Activated T-helper 17 cell treated with anti-CD3 and anti-CD28 coated beads, Interleukin-2, amount 50 U/mL, for 72 hours (primary cell): ENCODE results near the gene TMEM11. TPM values are rescaled to one million over a fixed set of nuclear protein-coding genes. Genes with fewer than 3 reads are reported as not detected.
A peak's percentile ranks its signal among the peaks of the same experiment; 100 is the strongest.

Experiments used
- ATAC-seq: fragments of 150-1000 bp; cut with Tn5 transposase; replicated peaks from 2 replicates; pipeline ENCODE4 v1.10.0; 2021; ENCODE audit warnings: mild to moderate bottlenecking, moderate library complexity
- H3K27ac Mint-ChIP-seq: one replicate; pipeline ENCODE4 v1.8.0; 2022; ENCODE audit warnings: mixed read lengths
- H3K27me3 Mint-ChIP-seq: one replicate; pipeline ENCODE4 v1.8.0; 2022; ENCODE audit warnings: mixed read lengths
- H3K36me3 Mint-ChIP-seq: one replicate; pipeline ENCODE4 v1.8.0; 2022; ENCODE audit warnings: low read depth, mild to moderate bottlenecking, mixed read lengths
- H3K4me1 Mint-ChIP-seq: one replicate; pipeline ENCODE4 v1.8.0; 2022; ENCODE audit warnings: mixed read lengths
- H3K4me3 Mint-ChIP-seq: one replicate; pipeline ENCODE4 v1.8.0; 2022; ENCODE audit warnings: mild to moderate bottlenecking, mixed read lengths
- H3K9me3 Mint-ChIP-seq: one replicate; pipeline ENCODE4 v1.8.0; 2022; ENCODE audit warnings: mixed read lengths
- total RNA-seq, 2 donors: library from RNA; stranded (reverse); gene quantifications; one replicate each; pipeline ENCODE4 v1.2.3, GENCODE V29; 2022

The TMEM11 gene
- total RNA-seq, 2 donors from 2014 or later = 14.3 to 28.5 TPM

GRCh38 chr17:21171970-21172510, 41.9 kb downstream of the TMEM11 start:
- Mint-ChIP-seq H3K27me3 (no peaks in the 10 kb centered on the region), H3K27ac (peak overlapping the region; percentile 74), H3K4me1 (peaks cover 20% of the 10 kb centered on the region), H3K4me3 (peak overlapping the region; percentile 6), H3K36me3 (peaks cover 14% of the 10 kb centered on the region), H3K9me3 (no peaks in the 10 kb centered on the region)
- ATAC-seq = no peak

GRCh38 chr17:21171309-21171922, 42.5 kb downstream of the TMEM11 start:
- no peaks in the 10 kb centered on the region for H3K9me3 Mint-ChIP-seq
- H3K36me3 Mint-ChIP-seq = peaks cover 14% of the 10 kb centered on the region
- H3K4me1 Mint-ChIP-seq = peaks cover 20% of the 10 kb centered on the region
- no peaks in the 10 kb centered on the region for H3K27me3 Mint-ChIP-seq
- peak; percentile 81 for ATAC-seq
- peak overlapping the region; percentile 74 for H3K27ac Mint-ChIP-seq
- H3K4me3 Mint-ChIP-seq = peak overlapping the region; percentile 6

- peaks cover 20% of the 10 kb centered on the region for H3K4me1 Mint-ChIP-seq
- H3K4me3 Mint-ChIP-seq = no peak overlapping the region
- H3K36me3 Mint-ChIP-seq = peaks cover 14% of the 10 kb centered on the region
- peak overlapping the region; percentile 74 for H3K27ac Mint-ChIP-seq
- no peaks in the 10 kb centered on the region for H3K27me3 Mint-ChIP-seq
- H3K9me3 Mint-ChIP-seq = no peaks in the 10 kb centered on the region
- no peak for ATAC-seq
Observed at GRCh38 chr17:21170809-21171208, 43.2 kb downstream of the TMEM11 start.

- peaks cover 20% of the 10 kb centered on the region for H3K4me1 Mint-ChIP-seq
Observed at GRCh38 chr17:21169496-21169895, 44.5 kb downstream of the TMEM11 start.

GRCh38 chr17:21168555-21168865, 45.5 kb downstream of the TMEM11 start:
- ATAC-seq = no peak
- Mint-ChIP-seq H3K36me3 (peaks cover 14% of the 10 kb centered on the region), H3K27me3 (no peaks in the 10 kb centered on the region), H3K27ac (no peak overlapping the region), H3K9me3 (no peaks in the 10 kb centered on the region), H3K4me3 (no peak overlapping the region), H3K4me1 (peaks cover 20% of the 10 kb centered on the region)

More at GRCh38 chr17:21169496-21169895, 44.5 kb downstream of the TMEM11 start:
- Mint-ChIP-seq H3K27me3 (no peaks in the 10 kb centered on the region), H3K27ac (no peak overlapping the region), H3K36me3 (peaks cover 14% of the 10 kb centered on the region), H3K4me3 (no peak overlapping the region), H3K9me3 (no peaks in the 10 kb centered on the region)
- no peak for ATAC-seq

GRCh38 chr17:21167303-21167702, 46.7 kb downstream of the TMEM11 start:
- Mint-ChIP-seq H3K27me3 (no peaks in the 10 kb centered on the region), H3K4me3 (no peak overlapping the region), H3K27ac (peak overlapping the region; percentile 8), H3K36me3 (peaks cover 8% of the 10 kb centered on the region), H3K9me3 (no peaks in the 10 kb centered on the region), H3K4me1 (peaks cover 20% of the 10 kb centered on the region)
- no peak for ATAC-seq

GRCh38 chr17:21166595-21167210, 47.3 kb downstream of the TMEM11 start:
- Mint-ChIP-seq H3K36me3 (peaks cover 3% of the 10 kb centered on the region), H3K27me3 (no peaks in the 10 kb centered on the region), H3K27ac (no peak overlapping the region), H3K9me3 (no peaks in the 10 kb centered on the region), H3K4me1 (peaks cover 16% of the 10 kb centered on the region), H3K4me3 (no peak overlapping the region)
- ATAC-seq = no peak

GRCh38 chr17:21165922-21166594, 47.9 kb downstream of the TMEM11 start:
- Mint-ChIP-seq H3K9me3 (no peaks in the 10 kb centered on the region), H3K36me3 (no peaks in the 10 kb centered on the region), H3K4me3 (no peak overlapping the region), H3K4me1 (peaks cover 10% of the 10 kb centered on the region), H3K27me3 (no peaks in the 10 kb centered on the region), H3K27ac (no peak overlapping the region)
- ATAC-seq = no peak

GRCh38 chr17:21164620-21165019, 49.3 kb downstream of the TMEM11 start:
- Mint-ChIP-seq H3K36me3 (no peaks in the 10 kb centered on the region), H3K27ac (no peak overlapping the region), H3K4me3 (no peak overlapping the region), H3K27me3 (no peaks in the 10 kb centered on the region), H3K9me3 (no peaks in the 10 kb centered on the region), H3K4me1 (no peaks in the 10 kb centered on the region)
- no peak for ATAC-seq

- Mint-ChIP-seq H3K4me3 (no peak overlapping the region), H3K27ac (no peak overlapping the region), H3K27me3 (no peaks in the 10 kb centered on the region), H3K36me3 (no peaks in the 10 kb centered on the region), H3K4me1 (no peaks in the 10 kb centered on the region), H3K9me3 (no peaks in the 10 kb centered on the region)
- ATAC-seq = no peak
Observed at GRCh38 chr17:21164216-21164615, 49.7 kb downstream of the TMEM11 start.

GRCh38 chr17:21163101-21163500, 50.9 kb downstream of the TMEM11 start:
- Mint-ChIP-seq H3K4me1 (peaks cover 7% of the 10 kb centered on the region), H3K9me3 (no peaks in the 10 kb centered on the region), H3K27ac (no peak overlapping the region), H3K4me3 (no peak overlapping the region), H3K36me3 (no peaks in the 10 kb centered on the region), H3K27me3 (no peaks in the 10 kb centered on the region)
- ATAC-seq = no peak

- Mint-ChIP-seq H3K27ac (no peak overlapping the region), H3K36me3 (no peaks in the 10 kb centered on the region)
Observed at GRCh38 chr17:21162394-21162775, 51.6 kb downstream of the TMEM11 start.

GRCh38 chr17:21161498-21162393, 52.2 kb downstream of the TMEM11 start:
- no peak for ATAC-seq
- H3K9me3 Mint-ChIP-seq = no peaks in the 10 kb centered on the region
- H3K36me3 Mint-ChIP-seq = no peaks in the 10 kb centered on the region

More at GRCh38 chr17:21162394-21162775, 51.6 kb downstream of the TMEM11 start:
- Mint-ChIP-seq H3K9me3 (no peaks in the 10 kb centered on the region), H3K4me3 (no peak overlapping the region), H3K27me3 (no peaks in the 10 kb centered on the region), H3K4me1 (peaks cover 11% of the 10 kb centered on the region)
- ATAC-seq = no peak

GRCh38 chr17:21160401-21160800, 53.6 kb downstream of the TMEM11 start:
- no peaks in the 10 kb centered on the region for H3K36me3 Mint-ChIP-seq
- no peaks in the 10 kb centered on the region for H3K9me3 Mint-ChIP-seq

More at GRCh38 chr17:21161498-21162393, 52.2 kb downstream of the TMEM11 start:
- Mint-ChIP-seq H3K27me3 (no peaks in the 10 kb centered on the region), H3K4me3 (no peak overlapping the region), H3K4me1 (peaks cover 11% of the 10 kb centered on the region), H3K27ac (no peak overlapping the region)

More at GRCh38 chr17:21160401-21160800, 53.6 kb downstream of the TMEM11 start:
- no peaks in the 10 kb centered on the region for H3K27me3 Mint-ChIP-seq
- no peak overlapping the region for H3K4me3 Mint-ChIP-seq
- no peak overlapping the region for H3K27ac Mint-ChIP-seq
- peaks cover 11% of the 10 kb centered on the region for H3K4me1 Mint-ChIP-seq
- ATAC-seq = no peak
